Natural killer cell (primary cell): Measurements from ENCODE around the gene ZNF491. TPM values are rescaled to one million over a fixed set of nuclear protein-coding genes. Genes with fewer than 3 reads are reported as not detected.
"Not testable (repeated sequence)": the region's sequence is repeated elsewhere in the genome, so short reads cannot be mapped to it uniquely, and the experiment has no call there.

Experiments used
- ATAC-seq, 3 donors: fragments of 150-1000 bp in 2 of 3; fragments of 200-7000 bp in 1 of 3; cut with Tn5 transposase; 1 replicate in 1 of 3; 2 replicates in 2 of 3; pipeline ENCODE4 v1.10.0; 2021; ENCODE audit warnings: mild to moderate bottlenecking in 2 of 3, moderate library complexity in 2 of 3
- DNase-seq, 2 donors: peaks; one replicate each; pipeline versions ENCODE4 v3.0.0 to v3.0.0-alpha.2; 2013 to 2021; ENCODE audit warnings: mixed read lengths in 1 of 2
- H3K27ac ChIP-seq: one replicate; pipeline ENCODE4 v1.5.1; 2013; ENCODE audit warnings: mild to moderate bottlenecking, low read length
- H3K27me3 ChIP-seq: one replicate; pipeline ENCODE4 v1.6.1; 2013; ENCODE audit warnings: low read length; ENCODE audit not compliant: control insufficient read depth, insufficient read depth
- H3K36me3 ChIP-seq: one replicate; pipeline ENCODE4 v1.6.1; 2013; ENCODE audit warnings: low read length; ENCODE audit not compliant: control insufficient read depth, insufficient read depth
- H3K4me1 ChIP-seq: one replicate; pipeline ENCODE4 v1.6.1; 2013; ENCODE audit warnings: low read length; ENCODE audit not compliant: control insufficient read depth, insufficient read depth
- H3K4me3 ChIP-seq: one replicate; pipeline ENCODE4 v1.5.1; 2013; ENCODE audit warnings: low read length
- H3K9me3 ChIP-seq: one replicate; pipeline ENCODE4 v1.6.1; 2013; ENCODE audit warnings: low read length; ENCODE audit not compliant: control insufficient read depth, insufficient read depth
- H3K27ac Mint-ChIP-seq, 2 donors: one replicate each; pipeline ENCODE4 v1.8.0; 2022; ENCODE audit warnings: mild to moderate bottlenecking in 2 of 2, mixed read lengths in 2 of 2, moderate library complexity in 1 of 2
- H3K27me3 Mint-ChIP-seq, 2 donors: one replicate each; pipeline ENCODE4 v1.8.0; 2022; ENCODE audit warnings: low read depth in 2 of 2, mixed read lengths in 2 of 2
- H3K36me3 Mint-ChIP-seq: one replicate; pipeline ENCODE4 v1.8.0; 2022; ENCODE audit warnings: mixed read lengths
- H3K4me1 Mint-ChIP-seq, 2 donors: one replicate each; pipeline ENCODE4 v1.8.0; 2022; ENCODE audit warnings: mixed read lengths in 2 of 2
- H3K4me3 Mint-ChIP-seq: one replicate; pipeline ENCODE4 v1.8.0; 2022; ENCODE audit warnings: mild to moderate bottlenecking, moderate library complexity, mixed read lengths
- H3K9me3 Mint-ChIP-seq, 2 donors: one replicate each; pipeline ENCODE4 v1.8.0; 2022; ENCODE audit warnings: mixed read lengths in 2 of 2
- WGBS: methylation state at CpG from one replicate; pipeline ENCODE4 v1.1.7; 2013; ENCODE audit warnings: missing lambda C conversion rate; ENCODE audit not compliant: insufficient coverage; 5-methylcytosine and 5-hydroxymethylcytosine counted together
- intact Hi-C: fragments of 100-400 bp; cut with micrococcal nuclease; formaldehyde crosslinking; loops from one replicate; pipeline ENCODE4 v1.14.2; 2022
- total RNA-seq, 4 donors: library from RNA; stranded (reverse); fragments of 120-200 nt in 1 of 4; gene quantifications; one replicate each; pipeline versions ENCODE4 v1.2.3 to v1.2.4, GENCODE V29; 2013 to 2022
- TF ChIP-seq, protein P1 (sequence below): fragments of 200-600 bp; IDR thresholded peaks from one replicate; pipeline ENCODE4 v1.8.0; 2022; ENCODE audit warnings: antibody characterized with exemption

Gene ZNF491
- total RNA-seq, 3 donors from 2014 or later (not counting 1 experiment from before 2014, with no cell fraction given), result 1.9 to 3.8 (median 3.7) TPM

- 35% methylated on average over 11 of the region's 11 CpGs for WGBS
- Histone ChIP-seq H3K4me1 (peaks cover 10% of the 10 kb centered on the region), H3K9me3 (peaks cover 2% of the 10 kb centered on the region), H3K27ac (peak overlapping the region; percentile 3), H3K36me3 (no peaks in the 10 kb centered on the region), H3K4me3 (no peak overlapping the region), H3K27me3 (no peaks in the 10 kb centered on the region)
- Mint-ChIP-seq H3K4me3 (peak overlapping the region; percentile 90), H3K4me1 (peaks cover 24 to 28% of the 10 kb centered on the region in 2 donors), H3K27ac (peak overlapping the region; percentile 74 to 91), H3K9me3 (no peaks in the 10 kb centered on the region), H3K27me3 (no peaks in the 10 kb centered on the region), H3K36me3 (no peaks in the 10 kb centered on the region)
- TF ChIP-seq, protein P1, sequence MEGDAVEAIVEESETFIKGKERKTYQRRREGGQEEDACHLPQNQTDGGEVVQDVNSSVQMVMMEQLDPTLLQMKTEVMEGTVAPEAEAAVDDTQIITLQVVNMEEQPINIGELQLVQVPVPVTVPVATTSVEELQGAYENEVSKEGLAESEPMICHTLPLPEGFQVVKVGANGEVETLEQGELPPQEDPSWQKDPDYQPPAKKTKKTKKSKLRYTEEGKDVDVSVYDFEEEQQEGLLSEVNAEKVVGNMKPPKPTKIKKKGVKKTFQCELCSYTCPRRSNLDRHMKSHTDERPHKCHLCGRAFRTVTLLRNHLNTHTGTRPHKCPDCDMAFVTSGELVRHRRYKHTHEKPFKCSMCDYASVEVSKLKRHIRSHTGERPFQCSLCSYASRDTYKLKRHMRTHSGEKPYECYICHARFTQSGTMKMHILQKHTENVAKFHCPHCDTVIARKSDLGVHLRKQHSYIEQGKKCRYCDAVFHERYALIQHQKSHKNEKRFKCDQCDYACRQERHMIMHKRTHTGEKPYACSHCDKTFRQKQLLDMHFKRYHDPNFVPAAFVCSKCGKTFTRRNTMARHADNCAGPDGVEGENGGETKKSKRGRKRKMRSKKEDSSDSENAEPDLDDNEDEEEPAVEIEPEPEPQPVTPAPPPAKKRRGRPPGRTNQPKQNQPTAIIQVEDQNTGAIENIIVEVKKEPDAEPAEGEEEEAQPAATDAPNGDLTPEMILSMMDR, result no peak
- ATAC-seq (no peak), DNase-seq (no peak)
- intact Hi-C loops, result loop anchor here (5.0 to 10.0 kb wide), 2 partner anchors 36 to 53 kb away; partner anchors contain the start of genes ZNF440 and ZNF491
Observed at GRCh38 chr19:11848200-11848593, 49.9 kb downstream of the ZNF491 start.

DNA sequence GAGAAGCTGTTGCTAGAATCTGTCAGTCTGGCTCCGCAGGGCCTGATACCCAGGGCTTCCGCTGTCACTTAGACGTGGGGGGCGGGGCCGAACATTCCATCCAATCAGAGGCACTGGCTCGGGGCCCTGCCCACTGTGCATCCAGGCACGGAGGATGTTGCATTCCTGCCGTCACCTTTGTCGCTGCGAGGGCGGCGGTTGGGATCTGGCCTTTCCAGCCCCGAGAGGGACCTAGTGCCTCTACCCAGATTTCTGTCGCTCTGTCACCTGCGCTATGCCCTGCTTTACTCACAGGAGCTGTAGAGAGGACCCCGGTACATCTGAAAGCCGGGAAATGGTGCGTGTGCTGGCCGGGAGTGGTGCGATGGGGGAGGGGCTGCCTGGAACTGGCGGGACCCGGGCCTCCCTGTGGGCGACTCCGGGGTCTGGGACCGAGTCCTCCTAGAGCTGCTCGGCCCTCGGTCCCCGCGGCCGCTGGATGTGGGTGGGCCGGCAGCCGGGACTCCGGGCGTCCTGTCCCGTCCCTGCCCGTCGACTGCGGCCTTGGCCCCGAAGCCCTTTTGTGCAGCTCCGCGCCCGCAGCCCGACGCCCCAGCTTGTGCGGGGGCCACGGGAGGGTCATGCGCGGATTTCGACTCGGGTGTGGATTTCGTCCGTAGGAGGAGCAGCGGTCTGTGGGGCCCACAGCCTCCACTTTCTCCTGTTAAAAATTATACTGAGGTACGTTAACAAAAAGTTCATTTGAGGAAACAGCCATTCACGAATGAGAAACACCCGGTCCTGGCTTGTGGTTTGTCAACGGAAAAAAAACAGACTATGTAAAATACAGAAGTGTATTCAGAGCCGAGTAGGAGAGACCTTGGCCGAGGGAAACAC lies 50.5 kb downstream of the ZNF491 start, which contains the start of gene ZNF439:
TSS of gene ZNF439 (plus strand) at position 133 of the 876 bp plus-strand sequence. CDS start at position 275, 142 bp downstream.
- peaks cover 24 to 28% of the 10 kb centered on the region in 2 donors for H3K4me1 Mint-ChIP-seq
- H3K27me3 ChIP-seq, result no peaks in the 10 kb centered on the region
- intact Hi-C loops, result loop anchor here (5.0 to 10.0 kb wide), 2 partner anchors 37 to 54 kb away; partner anchors contain the start of genes ZNF440 and ZNF491
- DNase-seq (peak; percentile 90 to 91), ATAC-seq (peak; percentile 99 to 100 (median 99))
- H3K9me3 ChIP-seq, result peaks cover 2% of the 10 kb centered on the region
- H3K27ac Mint-ChIP-seq, result peak within 1 kb of the TSS; percentile 74 to 91
- H3K4me1 ChIP-seq, result peaks cover 10% of the 10 kb centered on the region
- H3K9me3 Mint-ChIP-seq, result no peaks in the 10 kb centered on the region
- peak within 1 kb of the TSS; percentile 90 for H3K4me3 Mint-ChIP-seq
- under 1% methylated on average over 59 of the region's 59 CpGs for WGBS
- H3K36me3 Mint-ChIP-seq, result no peaks in the 10 kb centered on the region
- peak within 1 kb of the TSS; percentile 57 for H3K27ac ChIP-seq
- TF ChIP-seq, protein P1, result no peak
- H3K27me3 Mint-ChIP-seq, result no peaks in the 10 kb centered on the region
- H3K4me3 ChIP-seq, result peak within 1 kb of the TSS; percentile 65
- H3K36me3 ChIP-seq, result no peaks in the 10 kb centered on the region

GRCh38 chr19:11850289-11850688 lies 52.0 kb downstream of the ZNF491 start:
- H3K36me3 Mint-ChIP-seq, H3K4me3 ChIP-seq: not testable (repeated sequence)
- WGBS, result 95% methylated on average over 4 of the region's 4 CpGs

GRCh38 chr19:11853358-11853757 lies 55.0 kb downstream of the ZNF491 start:
- no peaks in the 10 kb centered on the region for H3K9me3 Mint-ChIP-seq
- no peaks in the 10 kb centered on the region for H3K27me3 Mint-ChIP-seq
- Histone ChIP-seq H3K27ac (no peak overlapping the region), H3K4me1 (peaks cover 7% of the 10 kb centered on the region), H3K4me3 (no peak overlapping the region), H3K9me3 (peaks cover 10% of the 10 kb centered on the region), H3K27me3 (no peaks in the 10 kb centered on the region), H3K36me3 (no peaks in the 10 kb centered on the region)
- H3K4me3 Mint-ChIP-seq, result no peak overlapping the region
- H3K27ac Mint-ChIP-seq, result no peak overlapping the region
- peaks cover 7% of the 10 kb centered on the region for H3K36me3 Mint-ChIP-seq
- TF ChIP-seq, protein P1, result no peak
- H3K4me1 Mint-ChIP-seq, result peaks cover 20 to 38% of the 10 kb centered on the region in 2 donors
- 95% methylated on average over 3 of the region's 3 CpGs for WGBS
- no peak for DNase-seq
- intact Hi-C loops, result no loop called here
- ATAC-seq, result no peak

More at GRCh38 chr19:11850289-11850688, 52.0 kb downstream of the ZNF491 start:
- H3K27ac ChIP-seq, H3K9me3 ChIP-seq, H3K9me3 Mint-ChIP-seq, ATAC-seq, H3K27me3 Mint-ChIP-seq, H3K27ac Mint-ChIP-seq, H3K27me3 ChIP-seq, H3K4me3 Mint-ChIP-seq, DNase-seq, H3K36me3 ChIP-seq, intact Hi-C loops: not testable (repeated sequence)
- H3K4me1 ChIP-seq, result peaks cover 10% of the 10 kb centered on the region
- peaks cover 24 to 28% of the 10 kb centered on the region in 2 donors for H3K4me1 Mint-ChIP-seq
